ENCODE data around the gene DMPK.
A peak's percentile ranks its signal among the peaks of the same experiment; 100 is the strongest.
"Not testable (repeated sequence)": the region's sequence is repeated elsewhere in the genome, so short reads cannot be mapped to it uniquely, and the experiment has no call there.

DMPK gene

DNA sequence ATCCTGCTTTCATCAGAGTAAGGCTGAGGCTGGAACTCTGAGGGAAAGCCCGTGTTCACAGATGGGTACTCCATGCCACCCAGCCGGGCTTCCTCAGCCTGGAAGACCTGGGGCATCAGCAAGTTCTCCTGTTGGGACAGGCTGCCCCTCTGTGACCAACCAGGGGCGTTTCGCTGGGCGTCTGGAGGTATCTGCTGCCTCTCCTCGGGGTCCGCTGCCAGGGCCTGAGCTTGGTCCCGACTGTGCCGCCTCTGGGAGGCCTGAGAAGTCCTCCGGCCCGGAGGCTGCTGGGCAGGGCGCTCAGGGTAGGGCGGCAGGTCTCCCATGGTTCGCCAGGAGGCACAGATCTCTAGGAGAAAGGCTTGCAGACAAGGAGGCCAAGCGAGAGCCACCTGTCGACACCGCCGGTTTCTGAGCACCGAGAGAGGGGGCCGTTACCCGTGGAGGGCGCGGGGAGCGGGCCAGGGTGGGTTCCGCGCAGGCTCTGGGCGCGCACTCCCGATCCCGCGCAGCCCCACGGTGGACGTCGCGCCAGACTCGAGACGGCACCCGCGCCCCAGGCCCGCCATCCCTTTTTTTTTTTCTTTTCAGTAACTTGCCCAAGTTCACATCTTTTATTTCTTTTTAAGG is 32.7 kb upstream of the DMPK start, which contains the start of gene RSPH6A:
RSPH6A (minus strand) TSS at position 458 of the 630 bp plus-strand sequence; CDS start at position 326, 132 bp downstream.
- no peak for DNase-seq (ENCODE audit: low read depth)

DNA sequence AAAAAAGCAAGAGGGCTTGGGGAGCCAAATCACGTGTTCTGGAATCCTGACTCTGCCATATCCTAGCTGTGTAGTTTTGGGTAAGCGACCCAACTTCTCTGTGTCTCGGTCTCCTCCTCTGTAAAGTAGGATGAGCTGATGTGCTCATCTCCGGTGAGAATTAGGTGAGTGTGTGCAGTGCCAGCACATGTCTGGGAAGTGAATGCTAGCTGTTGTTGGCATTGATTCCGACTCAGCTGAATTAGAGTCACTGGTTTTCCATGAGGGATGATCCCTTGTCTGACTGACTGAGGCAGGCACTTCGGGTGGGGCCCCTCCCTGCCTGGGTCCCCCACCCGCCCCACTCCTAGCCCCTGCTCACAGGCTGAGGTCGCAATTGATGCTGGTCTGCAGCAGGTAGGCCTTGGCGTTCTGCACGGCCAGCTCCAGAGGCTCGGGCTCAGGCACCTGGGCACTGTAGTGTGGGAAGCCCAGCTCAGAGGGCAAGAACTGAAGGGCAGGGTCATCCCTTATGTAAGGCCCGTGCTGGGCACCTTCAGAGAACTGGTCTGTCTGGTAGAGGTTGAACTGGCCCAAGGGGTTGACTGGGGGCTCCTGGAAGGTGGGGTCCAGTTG is 32.0 kb upstream of the DMPK start:
- no peak for DNase-seq (ENCODE audit: low read depth)

DNA sequence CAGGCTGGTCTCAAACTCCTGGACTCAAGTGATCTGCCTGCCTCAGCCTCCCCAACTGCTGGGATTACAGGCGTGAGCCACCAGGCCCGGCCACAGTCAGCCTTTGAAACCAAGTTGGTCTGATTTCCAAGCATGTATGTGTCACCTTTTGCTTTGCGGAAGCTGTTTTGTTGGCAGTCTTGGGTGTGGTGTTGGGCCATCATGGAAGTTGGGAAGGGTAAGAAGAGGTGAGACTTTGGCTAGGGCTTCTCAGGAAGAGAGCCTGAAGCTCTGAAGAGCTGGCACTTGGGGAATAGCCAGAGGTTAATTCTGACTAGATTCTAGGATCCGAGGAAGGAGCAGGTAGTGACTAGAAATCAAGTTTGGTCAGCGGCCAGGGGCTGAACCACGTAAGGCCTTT is 30.0 kb upstream of the DMPK start:
- no peak for DNase-seq (ENCODE audit: low read depth)

DNA sequence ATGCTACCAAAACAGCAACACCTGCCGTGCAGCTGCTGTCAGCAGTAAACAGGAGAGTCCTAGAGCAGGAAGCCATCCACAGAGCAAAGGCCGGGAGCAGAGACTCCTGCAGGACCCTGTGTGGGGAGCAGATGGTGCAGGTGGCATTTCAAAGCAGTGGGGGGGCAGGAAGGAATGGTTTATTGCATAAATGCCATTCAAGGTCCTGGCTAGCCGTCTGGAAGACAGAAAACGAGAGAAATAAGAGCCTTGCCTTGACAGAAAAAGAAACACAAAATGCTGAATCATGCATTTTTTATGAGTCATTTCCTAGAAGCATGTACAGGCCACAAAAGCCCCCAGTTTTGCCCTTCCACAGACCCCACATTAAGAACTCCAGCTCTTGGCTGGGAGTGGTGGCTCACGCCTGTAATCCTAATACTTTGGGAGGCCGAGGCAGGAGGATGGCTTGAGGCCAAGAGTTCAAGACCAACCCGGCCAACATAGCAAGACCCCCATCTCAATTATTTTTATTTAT is 27.4 kb upstream of the DMPK start:
- no peak for DNase-seq (ENCODE audit: low read depth)

DNA sequence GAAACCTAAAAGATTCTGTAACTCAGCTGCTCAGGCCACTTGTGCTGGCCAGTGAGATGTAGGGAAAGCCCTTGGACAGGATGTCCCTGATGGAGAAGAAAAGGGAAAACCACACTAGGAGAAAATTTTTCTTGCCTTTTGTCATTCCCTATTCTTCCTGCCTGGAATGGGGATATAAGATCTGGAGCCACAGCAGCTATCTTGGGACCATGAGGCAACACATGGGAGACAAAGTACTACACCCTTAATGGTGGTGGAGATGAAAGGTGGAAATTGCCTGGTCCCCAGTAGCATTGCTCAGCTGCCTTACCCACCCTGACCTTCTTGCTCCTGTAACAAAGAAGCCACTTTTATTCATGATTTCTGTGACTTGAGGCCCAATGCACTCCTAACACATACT is 23.4 kb upstream of the DMPK start:
- DNase-seq (ENCODE audit: low read depth), result no peak

DNA sequence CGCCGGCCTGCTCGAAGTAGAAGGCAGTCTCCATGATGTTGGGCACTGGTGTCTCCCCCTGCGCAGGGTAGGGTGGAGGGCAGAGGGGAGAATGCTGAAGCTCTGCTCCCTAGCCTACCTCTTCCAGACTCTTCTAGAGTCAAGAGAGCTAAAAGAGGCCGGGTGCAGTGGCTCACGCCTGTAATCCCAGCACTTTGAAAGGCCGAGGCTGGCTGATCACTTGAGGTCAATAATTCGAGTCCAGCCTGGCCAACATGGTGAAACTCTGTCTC is 22.6 kb upstream of the DMPK start:
- DNase-seq (ENCODE audit: low read depth), result no peak

DNA sequence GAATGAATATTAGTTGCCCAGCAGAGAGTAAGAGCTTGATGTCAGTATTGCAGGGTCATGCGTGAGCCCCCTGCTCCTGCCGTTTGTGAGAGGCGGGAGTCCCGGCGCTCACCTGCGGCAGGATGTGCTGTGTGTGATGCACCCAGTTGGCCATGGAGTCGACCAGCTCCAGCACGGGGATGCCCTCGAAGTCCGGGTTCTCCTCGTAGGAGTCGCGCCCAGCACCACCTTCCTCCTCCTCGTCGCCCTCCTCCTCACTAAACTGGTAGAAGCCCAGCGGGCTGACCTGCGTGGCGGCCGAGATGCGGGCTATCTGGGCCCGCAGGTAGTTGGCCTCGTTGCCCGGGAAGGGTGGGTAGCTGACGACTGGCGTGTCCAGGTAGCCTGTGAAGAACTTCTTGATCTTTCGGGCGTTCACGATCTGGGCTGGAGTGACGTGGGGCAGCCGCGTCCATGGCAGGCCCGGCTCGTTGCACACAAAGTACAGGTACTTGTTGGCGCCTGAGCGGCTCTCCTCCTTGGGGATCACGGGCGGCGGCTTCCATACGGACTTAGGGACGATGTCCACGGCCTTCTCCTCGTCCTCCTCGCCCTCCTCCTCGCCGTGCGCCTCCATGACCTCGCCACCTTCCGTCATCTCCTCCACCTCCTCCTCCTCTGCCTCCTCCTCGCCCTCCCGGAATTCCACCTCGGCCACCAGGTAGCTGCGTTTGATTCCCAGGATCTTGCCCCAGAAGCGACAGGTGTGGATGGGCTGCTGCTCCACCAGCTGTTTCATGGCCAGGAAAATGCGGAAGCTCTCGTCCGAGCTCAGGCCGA is 22.1 kb upstream of the DMPK start:
- no peak for DNase-seq (ENCODE audit: low read depth)

DNA sequence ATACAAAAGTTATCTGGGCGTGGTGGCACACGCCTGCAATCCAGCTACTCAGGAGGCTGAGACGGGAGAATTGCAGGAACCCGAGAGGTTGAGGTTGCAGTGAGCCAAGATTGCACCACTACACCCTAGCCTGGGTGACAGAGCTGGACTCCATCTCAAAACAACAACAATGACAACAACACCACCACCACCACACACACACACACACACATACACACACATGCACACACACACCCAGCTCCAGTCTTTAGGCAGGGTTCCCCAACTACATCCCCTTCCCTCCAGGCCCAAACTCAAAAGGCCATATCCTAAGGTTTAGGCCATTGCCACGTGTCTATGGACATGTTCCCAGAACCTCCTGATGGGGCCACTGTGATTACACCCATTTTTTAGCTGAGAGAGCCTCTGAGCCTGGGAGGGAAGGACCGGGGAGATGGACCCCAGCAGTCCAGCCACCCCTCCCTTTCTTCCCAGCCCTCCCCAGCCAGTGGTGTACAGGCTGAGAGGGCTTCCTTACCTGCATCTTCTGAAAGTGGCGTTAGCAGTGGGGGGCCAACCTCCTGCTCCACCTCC is 19.4 kb upstream of the DMPK start:
- DNase-seq (ENCODE audit: low read depth), result no peak

DNA sequence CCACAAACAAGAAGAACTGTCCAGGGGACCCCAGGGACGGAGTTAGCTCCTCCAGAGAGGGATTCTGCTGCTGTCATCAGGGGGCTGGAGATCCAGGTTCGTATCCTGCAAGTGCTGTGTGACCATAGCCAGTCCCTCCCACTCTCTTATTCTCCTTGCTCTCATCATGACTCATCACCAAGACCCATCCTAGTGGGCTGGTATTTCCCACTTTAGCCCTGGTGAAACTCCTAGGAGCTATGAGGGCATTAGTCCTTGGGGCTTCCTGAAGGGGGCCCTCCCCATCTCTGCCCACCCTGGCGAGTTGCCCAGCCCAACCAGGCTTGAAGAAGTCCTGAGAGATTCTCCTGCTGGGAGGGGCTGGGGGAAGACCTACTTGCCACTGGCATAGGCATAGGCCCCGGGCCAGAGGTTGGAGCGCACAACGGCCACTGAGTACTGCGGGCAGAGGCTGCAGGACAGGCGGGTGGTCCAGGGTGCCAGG is 17.8 kb upstream of the DMPK start:
- no peak for DNase-seq (ENCODE audit: low read depth)

DNA sequence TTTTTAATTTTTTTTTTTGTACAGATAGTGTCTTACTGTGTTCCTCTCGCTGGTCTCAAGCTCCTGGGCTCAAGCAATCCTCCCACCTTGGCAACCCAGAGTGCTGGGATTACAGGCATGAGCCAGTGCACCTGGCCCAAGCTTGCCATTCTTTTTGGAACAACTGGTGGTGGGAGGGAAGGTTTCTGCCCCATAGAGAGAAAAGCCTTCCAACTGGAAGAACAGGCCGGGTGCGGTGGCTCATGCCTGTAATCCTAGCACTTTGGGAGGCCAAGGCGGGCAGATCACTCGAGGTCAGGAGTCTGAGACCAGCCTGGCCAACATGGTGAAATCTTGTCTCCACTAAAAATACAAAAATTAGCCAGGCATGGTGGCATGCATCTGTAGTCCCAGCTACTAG is 17.3 kb upstream of the DMPK start:
- DNase-seq (ENCODE audit: low read depth), result not testable (repeated sequence)

DNA sequence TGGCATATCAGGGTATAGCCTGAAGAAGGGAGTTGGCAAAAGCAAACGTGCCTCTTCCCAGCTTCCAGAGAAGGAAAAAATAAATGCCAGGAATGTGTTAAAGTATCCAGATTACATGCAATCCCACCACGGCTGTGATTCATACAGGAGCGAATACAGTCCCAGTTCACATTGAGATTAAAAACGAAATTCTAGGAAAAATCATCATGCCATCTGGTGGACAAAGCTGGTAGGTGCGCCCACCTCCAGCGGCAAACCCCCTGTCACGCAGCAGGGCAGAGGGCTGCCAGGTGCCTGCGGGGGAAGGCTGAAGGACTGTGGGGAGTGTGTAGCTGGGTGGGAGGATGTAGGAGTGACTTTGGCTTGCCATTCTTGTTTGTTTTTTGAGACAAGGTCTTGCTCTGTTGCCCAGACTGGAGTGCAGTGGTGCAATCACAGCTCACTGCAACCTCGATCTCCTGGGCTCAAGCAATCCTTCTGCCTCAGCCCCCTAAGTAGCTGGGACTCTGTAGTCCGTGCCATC is 16.8 kb upstream of the DMPK start:
- DNase-seq (ENCODE audit: low read depth), result peak; percentile 41

DNA sequence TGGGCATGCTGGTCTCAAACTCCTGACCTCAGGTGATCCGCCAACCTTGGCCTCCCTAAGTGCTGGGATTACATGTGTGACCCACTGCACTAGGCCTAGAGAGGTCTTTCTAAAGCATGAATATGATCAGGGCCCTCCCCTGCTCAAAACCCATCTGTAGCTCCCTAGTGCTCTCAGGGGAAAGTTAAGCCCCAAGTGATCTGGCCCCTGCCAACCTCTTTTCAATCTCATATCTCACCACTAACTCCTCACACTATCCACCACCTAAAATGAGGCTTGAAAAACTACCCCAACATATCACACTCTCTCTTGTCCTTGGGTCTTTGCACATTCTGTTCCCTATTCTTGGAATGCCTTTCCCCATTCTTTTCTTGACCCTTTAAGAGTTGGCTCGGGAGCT is 12.3 kb upstream of the DMPK start:
- no peak for DNase-seq (ENCODE audit: low read depth)

DNA sequence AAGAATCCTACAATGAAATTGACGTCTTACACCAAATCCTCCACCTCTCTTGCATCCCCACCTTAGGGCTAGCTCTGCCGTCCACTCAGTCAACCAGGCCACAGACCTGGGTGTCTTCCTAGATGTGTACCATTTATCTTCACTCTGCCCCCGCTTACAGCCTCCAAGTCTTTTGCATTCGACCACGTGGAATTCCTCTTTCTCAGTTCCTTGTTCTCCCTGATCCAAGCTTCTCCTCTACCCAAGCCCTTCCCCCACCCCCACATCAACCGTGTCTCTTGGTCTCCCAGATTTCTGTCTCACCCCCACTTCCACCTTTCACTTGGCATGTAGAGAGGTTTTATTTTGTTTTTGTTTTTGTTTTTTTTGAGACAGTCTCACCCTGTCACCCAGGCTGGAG is 11.6 kb upstream of the DMPK start:
- no peak for DNase-seq (ENCODE audit: low read depth)

DNA sequence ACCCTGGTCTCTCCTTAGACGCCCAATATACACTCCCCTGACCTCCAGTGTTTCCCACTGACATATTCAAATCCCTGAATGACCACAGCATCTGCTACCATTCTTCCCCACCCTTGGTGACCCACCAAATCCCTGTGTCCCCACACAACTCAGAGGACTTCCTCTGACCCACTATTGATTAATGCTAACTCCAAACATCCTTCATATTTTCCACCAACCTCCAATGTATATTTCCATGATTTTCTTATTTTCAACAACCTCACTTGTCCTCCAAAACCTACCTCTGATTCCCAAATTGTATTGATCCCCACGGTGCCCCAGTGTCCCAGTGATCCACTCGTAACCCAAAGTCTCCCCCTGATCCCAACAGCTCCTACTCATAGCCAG is 10.9 kb upstream of the DMPK start:
- DNase-seq (ENCODE audit: low read depth), result no peak

DNA sequence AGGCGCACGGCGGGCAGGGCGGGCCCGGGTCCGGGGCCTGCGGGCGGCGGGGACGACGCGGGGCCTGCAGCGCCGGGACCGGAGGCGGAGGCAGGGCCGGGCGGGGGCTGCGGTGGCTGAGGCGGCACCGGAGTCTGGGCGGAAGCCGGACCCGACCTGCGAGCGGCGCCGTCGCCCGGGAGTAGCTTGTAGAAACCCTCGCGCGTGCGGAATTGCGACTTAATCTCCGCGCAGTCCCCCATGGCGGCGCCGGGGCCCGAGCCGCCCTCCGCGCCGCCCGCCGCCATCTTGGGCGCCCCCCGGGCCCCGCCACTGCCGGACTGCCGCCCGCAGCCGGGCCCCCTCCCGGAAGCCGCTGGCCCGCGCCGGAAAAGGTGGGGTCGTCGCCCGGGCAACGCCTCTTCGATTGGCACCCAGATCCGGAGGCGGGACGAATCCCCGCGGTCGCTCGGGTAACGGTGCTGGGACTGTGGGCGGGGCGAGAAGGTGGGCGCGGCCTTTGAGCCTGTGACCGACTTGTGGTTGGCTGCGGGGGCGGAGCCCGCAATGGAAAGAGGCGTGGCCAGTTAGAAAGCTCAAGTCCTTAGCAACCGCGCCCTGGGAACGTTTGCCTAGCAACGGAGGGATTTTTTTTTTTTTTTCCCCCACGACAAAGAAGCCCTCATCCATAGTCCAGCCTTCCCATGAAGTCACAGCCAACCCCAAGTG is 10.3 kb upstream of the DMPK start, which contains the start of gene DMWD:
DMWD (minus strand) TSS at position 376 of the 708 bp plus-strand sequence; CDS start at position 287, 89 bp downstream.
- DNase-seq (ENCODE audit: low read depth), result peak; percentile 99

DNA sequence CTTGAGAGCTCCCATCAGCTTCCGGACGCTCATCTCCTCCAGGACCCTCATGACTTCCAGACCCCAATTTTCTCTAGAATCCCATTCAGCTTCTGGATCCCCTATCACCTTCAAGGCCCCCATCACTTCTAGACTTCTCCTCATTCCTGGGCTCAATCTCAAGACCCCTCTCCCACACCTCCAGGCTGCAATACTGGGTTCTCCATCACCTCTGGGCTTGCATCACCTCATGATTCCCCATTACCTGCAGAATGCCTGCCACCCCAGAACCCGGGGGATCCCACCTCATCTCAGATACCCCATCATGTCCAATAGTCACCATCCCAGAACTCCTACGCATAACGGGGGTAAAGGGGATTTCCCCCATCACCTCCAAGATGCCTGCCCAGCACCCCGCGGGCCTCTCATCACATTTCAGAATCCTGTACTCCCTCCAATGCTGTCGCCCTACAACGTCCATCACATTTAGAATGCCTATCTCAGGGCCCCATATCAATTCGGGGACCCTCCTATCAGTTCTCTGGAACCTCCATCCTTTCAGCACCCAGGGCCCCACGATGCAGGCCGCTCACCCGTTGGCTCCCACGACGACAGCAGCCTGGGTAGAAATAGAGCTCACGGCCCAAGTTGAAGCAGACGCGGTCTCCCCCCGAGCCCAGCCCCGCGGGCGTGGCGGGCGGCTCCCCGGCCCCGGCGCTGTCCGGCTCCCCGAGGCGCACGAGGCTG is 9.6 kb upstream of the DMPK start:
- no peak for DNase-seq (ENCODE audit: low read depth)

DNA sequence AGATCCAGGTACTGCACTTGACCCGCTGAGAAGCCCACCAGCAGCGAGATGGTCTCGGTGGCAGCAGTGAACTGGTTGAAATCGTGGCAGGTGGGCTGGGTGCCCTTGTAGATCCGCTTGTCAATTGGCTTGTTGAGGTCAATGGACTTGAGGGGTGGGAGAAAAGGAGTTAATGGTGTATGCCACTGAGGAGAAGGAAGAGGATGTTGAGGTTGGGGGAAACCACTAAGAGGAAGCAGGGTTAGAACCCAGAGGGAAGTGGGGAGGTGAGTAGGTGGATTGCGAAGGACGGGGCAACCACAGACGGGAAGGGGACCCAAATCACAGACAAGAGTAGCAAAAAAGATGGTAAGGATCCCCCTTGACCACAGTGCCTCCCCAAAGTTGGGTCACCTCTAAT is 8.7 kb upstream of the DMPK start:
- DNase-seq (ENCODE audit: low read depth), result no peak

DNA sequence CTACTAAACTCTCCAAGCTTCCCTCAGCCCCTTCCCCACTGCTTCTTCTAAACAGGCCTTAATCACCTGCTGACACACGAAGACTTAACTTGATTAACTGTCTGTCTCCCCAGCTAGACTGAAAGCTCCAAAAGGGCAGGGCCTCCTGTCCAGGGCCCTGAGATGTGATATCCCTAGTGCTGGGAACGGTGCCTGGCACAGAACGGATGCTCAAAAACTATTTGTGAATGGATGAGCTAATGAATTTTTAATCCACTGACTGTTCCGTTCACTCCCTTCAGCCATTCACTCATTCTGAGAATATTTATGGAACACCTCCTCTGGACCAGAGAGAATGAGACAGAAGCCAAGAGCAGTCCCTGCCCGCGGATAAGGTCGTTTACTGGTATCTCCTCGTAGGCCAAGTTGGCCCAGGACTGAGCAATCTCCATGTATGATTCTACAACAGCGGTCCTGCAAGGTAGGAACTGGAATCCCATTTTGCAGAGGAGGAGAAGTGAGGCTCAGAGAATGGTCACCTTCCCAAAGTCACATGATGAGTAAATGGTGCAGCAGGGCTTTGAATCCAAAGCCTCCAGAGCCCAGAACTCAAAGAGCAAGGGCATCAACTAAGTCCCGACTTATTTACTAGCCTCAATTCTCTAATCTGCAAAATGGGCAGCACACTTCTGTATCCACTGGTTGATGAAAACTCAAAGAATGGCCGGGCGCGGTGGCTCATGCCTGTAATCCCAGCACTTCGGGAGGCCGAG is 6.9 kb upstream of the DMPK start:
- no peak for DNase-seq (ENCODE audit: low read depth)

DNA sequence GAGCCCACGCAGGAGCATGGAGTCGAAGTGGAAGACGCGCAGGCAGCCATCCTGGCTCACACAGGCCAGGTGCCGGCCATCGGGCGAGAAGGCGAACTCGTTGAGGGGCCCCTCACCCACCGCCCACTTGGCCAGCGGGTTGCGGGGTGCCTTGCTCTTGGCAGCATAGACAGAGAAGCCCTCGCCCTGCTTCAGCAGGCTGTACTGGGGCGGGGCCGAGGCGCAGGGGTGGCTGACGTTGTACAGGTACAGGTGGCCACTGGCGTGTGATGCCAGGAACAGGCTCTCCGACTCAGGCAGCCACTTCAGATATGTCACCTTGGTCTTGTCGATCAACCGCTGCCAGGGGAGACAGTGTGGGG is 4.2 kb upstream of the DMPK start:
- DNase-seq (ENCODE audit: low read depth), result no peak

DNA sequence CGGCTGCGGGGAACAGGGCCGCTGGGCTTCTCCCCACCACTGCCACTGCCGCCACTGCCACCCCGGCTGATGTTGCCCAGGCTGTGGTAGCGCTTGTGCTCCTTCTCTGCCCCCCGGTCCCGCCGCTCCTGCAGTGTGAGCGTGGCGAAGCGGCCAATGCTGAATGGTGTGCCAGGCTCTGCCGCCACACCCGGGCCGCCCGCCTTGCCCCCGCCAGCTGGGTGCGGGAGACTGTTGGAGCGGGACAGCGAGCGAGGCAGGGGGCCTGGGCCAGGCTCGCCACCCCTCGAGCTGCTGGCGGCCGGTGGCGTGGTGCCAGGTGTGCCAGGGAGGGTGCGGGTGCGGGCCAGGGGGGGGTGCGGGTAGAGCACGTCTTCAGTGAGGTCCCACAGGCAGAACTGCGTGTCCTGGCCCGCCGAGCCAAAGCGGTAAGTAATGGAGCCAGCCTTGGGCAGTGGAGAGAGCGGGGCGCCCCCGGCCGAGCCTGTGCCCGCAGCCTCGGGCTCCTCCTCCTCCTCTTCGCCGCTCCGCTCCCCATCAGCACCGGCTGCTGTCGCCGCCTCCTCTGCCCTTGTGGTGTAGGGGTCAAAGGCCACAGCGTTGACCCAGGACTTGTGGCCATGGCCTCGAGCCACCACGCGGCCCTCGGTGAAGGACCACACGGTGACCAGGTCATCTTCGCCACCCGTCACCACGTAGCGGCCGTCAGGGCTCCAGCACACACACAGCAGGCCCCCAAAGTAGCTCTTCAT is 3.7 kb upstream of the DMPK start:
- no peak for DNase-seq (ENCODE audit: low read depth)
